SK-N-SH treated with all-trans-retinoic acid at 6 μM for 48 hours (cell line): ENCODE results near the gene FAM114A1.

Experiments
- ARNTL ChIP-seq: fragments of 450-650 bp; formaldehyde crosslinking; IDR thresholded peaks from 2 replicates; pipeline ENCODE4 v1.5.0; 2020; ENCODE audit warnings: low read depth, mild to moderate bottlenecking, moderate library complexity, borderline replicate concordance
- BACH2 ChIP-seq: fragments of 250-450 bp; sonication (Bioruptor Pico); IDR thresholded peaks from 2 replicates; pipeline ENCODE4 v1.9.0; 2021; ENCODE audit warnings: mild to moderate bottlenecking, borderline replicate concordance
- CREB5 ChIP-seq: fragments of 250-450 bp; sonication (Bioruptor Pico); IDR thresholded peaks from 2 replicates; pipeline ENCODE4 v1.5.1; 2020; ENCODE audit warnings: low read depth, mild to moderate bottlenecking, moderate library complexity
- ESRRG ChIP-seq: fragments of 250-450 bp; sonication (Bioruptor Pico); IDR thresholded peaks from 2 replicates; pipeline ENCODE4 v1.6.1; 2021; ENCODE audit warnings: mild to moderate bottlenecking
- GLIS3 ChIP-seq: fragments of 250-450 bp; sonication (Bioruptor Pico); IDR thresholded peaks from 2 replicates; pipeline ENCODE4 v1.5.0; 2020; ENCODE audit warnings: mild to moderate bottlenecking, moderate library complexity
- TOX ChIP-seq: fragments of 250-450 bp; sonication (Bioruptor Pico); IDR thresholded peaks from 2 replicates; pipeline ENCODE4 v1.8.0; 2021; ENCODE audit warnings: mild to moderate bottlenecking, moderate library complexity, borderline replicate concordance
- ZC3H10 ChIP-seq: fragments of 250-450 bp; sonication (Bioruptor Pico); IDR thresholded peaks from 2 replicates; pipeline ENCODE4 v1.5.1; 2021; ENCODE audit warnings: mild to moderate bottlenecking, moderate library complexity
- ZFP3 ChIP-seq: fragments of 250-450 bp; sonication (Bioruptor Pico); IDR thresholded peaks from 2 replicates; pipeline ENCODE4 v1.5.0; 2020; ENCODE audit warnings: mild to moderate bottlenecking, moderate library complexity
- ZFP30 ChIP-seq: fragments of 450-650 bp; formaldehyde crosslinking; IDR thresholded peaks from 2 replicates; pipeline ENCODE4 v1.5.0; 2022; ENCODE audit warnings: mild to moderate bottlenecking, moderate library complexity
- ZNF8 ChIP-seq: fragments of 450-650 bp; formaldehyde crosslinking; IDR thresholded peaks from 2 replicates; pipeline ENCODE4 v1.5.0; 2020; ENCODE audit warnings: mild to moderate bottlenecking, moderate library complexity
- TF ChIP-seq, protein P1 (sequence below): fragments of 250-450 bp; sonication (Bioruptor Pico); IDR thresholded peaks from 2 replicates; pipeline ENCODE4 v1.8.0; 2020; ENCODE audit warnings: mild to moderate bottlenecking, moderate library complexity, borderline replicate concordance
- TF ChIP-seq, protein P2 (sequence below): fragments of 250-450 bp; sonication (Bioruptor Pico); IDR thresholded peaks from 2 replicates; pipeline ENCODE4 v1.5.1; 2021; ENCODE audit warnings: mild to moderate bottlenecking, moderate library complexity

DNA sequence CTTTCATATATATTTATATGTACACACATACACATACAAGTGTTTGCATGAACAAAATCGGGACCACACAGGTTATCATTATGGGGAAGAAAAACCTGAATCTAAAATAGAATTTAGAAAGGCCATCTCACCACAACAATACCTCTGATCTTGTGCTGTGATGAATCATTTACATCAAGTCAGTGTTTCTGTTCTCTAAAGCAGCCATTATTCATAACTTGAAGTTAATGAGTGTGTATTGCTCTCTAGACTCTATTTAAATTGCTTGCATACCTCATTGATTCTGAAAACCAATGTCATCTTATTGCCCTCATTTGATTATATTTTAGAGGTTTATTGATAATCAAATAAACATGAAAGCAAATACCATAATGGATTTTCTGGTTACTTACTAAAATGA, 71.6 kb downstream of the FAM114A1 start:
- TF ChIP-seq ARNTL (CRISPR knock-in tag) (no peak), GLIS3 (no peak), ZFP30 (CRISPR knock-in tag) (no peak), TOX (CRISPR knock-in tag) (no peak), ESRRG (CRISPR knock-in tag) (no peak), ZC3H10 (no peak), ZFP3 (CRISPR knock-in tag) (no peak), ZNF8 (CRISPR knock-in tag) (no peak), CREB5 (CRISPR knock-in tag) (no peak), BACH2 (CRISPR knock-in tag) (no peak)
- TF ChIP-seq, protein P1, sequence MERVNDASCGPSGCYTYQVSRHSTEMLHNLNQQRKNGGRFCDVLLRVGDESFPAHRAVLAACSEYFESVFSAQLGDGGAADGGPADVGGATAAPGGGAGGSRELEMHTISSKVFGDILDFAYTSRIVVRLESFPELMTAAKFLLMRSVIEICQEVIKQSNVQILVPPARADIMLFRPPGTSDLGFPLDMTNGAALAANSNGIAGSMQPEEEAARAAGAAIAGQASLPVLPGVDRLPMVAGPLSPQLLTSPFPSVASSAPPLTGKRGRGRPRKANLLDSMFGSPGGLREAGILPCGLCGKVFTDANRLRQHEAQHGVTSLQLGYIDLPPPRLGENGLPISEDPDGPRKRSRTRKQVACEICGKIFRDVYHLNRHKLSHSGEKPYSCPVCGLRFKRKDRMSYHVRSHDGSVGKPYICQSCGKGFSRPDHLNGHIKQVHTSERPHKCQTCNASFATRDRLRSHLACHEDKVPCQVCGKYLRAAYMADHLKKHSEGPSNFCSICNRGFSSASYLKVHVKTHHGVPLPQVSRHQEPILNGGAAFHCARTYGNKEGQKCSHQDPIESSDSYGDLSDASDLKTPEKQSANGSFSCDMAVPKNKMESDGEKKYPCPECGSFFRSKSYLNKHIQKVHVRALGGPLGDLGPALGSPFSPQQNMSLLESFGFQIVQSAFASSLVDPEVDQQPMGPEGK (CRISPR knock-in tag) = no peak
- TF ChIP-seq, protein P2, sequence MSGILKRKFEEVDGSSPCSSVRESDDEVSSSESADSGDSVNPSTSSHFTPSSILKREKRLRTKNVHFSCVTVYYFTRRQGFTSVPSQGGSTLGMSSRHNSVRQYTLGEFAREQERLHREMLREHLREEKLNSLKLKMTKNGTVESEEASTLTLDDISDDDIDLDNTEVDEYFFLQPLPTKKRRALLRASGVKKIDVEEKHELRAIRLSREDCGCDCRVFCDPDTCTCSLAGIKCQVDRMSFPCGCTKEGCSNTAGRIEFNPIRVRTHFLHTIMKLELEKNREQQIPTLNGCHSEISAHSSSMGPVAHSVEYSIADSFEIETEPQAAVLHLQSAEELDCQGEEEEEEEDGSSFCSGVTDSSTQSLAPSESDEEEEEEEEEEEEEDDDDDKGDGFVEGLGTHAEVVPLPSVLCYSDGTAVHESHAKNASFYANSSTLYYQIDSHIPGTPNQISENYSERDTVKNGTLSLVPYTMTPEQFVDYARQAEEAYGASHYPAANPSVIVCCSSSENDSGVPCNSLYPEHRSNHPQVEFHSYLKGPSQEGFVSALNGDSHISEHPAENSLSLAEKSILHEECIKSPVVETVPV (CRISPR knock-in tag) = no peak
